ENCODE measurements around the gene PLXNA4.

PLXNA4 gene

DNA sequence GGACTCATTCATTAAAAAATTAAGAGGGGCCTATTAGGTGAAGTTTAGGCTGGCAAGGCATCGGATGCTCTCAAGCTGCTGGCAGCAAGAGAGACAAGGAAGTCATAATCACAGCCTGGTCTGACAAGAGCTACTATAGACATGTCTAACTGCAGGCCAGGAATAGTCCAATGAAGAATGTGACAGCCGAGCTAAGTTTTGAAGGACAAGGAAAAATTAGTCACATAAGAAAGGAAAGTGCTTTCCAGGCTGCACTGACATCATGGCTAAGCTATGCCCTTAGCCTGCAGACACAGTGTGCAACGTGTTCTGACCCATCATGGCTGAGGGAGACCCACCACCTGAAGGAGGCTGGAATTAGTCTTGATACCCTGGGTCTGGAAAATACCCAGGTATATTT is 281.1 kb downstream of the PLXNA4 start:
- DNase-seq = no peak

DNA sequence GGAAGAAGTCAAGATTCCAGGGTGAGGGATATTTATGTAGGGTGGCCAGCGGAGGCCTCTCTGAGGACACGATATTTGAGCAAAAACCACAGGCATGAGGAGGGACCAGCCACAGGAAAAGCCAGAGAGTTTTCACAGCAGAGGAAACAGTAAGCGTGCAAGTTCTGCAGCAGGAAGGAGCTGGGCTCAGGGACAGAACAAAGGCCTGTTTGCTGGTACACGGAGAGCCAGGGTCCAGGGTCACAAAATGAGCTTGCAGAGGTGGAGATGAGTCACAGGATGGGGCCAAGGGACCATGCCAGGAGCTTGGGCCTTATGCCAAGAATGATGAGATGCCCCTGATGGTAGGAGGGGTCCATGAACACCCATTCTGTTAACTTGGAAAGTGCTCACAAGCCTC is 283.5 kb downstream of the PLXNA4 start:
- no peak for DNase-seq

DNA sequence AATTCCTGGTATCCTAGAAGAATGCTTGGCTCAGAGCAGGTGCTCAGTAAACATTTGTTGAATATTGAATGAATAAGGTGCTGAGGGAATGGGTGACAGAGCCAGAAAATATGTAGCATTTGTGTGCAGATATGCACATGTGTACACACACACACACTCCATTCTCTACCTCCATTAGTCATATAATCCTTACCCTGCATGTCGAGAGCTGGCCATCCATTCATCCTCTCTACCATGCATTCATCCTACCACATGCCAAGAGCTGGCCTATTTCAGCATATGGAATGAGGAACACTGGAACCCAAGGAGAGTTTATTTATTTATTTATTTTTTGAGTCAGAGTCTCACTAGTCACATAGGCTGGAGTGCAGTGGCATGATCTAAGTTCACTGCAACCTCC is 284.8 kb downstream of the PLXNA4 start:
- DNase-seq = no peak

DNA sequence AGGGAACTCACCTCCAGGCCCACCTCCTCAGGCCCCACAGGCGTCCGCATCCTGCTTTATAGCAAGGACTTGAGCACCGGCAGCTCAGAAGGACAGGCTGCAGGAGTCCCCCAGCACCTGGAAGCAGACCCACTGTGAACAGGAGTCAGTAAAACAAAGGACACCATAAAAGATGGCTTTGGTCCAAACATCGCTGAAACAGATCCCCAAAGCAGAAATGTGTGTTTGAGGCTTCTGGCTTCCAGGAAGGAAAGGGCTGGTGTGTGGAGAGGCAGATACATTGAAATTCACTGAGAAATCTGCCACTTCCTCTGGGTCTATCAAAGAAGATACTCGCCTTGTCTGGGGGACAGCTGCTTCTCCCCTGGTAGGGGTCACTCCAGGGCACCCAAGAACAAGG is 286.2 kb downstream of the PLXNA4 start:
- no peak for DNase-seq

DNA sequence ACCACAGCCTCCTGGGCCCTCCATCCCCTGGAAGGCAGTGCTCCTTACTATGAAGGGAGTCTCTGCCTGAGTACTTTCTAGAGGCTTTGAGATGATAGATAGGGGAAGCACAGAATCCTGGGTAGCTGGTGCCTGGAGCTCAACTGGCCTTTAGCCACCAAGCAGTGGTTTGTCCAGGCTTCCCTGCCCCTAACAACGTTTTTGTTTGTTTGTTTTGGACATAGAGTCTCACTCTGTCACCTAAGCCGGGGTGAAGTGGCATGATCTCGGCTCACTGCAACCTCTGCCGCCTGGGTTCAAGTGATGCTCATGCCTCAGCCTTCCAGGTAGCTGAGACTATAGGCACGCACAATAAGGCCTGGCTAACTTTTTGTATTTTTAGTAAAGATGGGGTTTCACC is 289.4 kb downstream of the PLXNA4 start:
- DNase-seq = no peak

DNA sequence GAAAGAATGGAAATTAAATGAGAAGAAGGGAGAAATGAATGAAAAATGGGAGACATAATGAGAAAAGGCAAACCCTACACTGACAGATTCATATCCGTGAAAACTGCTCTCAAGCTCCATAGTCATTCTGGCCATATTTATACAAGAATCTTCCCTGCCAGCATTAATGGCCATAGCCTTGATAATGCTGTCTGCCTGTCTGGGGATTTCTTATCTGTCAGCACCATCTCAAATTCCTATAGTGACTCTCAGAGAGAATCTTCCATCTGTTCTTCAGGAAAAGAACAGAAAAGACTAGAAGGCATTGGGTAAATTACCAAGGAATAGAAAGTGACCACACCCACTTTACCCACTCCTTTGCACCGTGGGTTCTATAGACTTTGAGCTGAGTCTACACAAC is 295.9 kb downstream of the PLXNA4 start:
- DNase-seq = no peak

DNA sequence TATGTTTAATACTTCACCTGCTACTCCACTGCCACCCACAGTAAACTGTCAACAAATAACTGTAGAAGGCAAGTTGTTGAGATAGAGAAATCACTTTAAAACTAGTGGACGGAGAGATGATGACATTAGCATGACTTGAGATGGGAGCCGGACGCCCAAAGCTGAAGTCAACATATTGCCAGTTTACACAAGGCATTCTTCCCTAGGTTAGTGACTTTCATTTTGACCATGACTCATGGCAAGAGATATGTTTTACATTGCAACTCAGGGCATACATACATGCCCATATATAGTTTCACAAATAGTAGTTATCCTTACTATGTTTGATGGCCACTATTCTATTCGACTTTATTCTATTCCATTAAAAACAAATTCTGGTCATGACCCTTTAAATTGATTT is 296.6 kb downstream of the PLXNA4 start:
- no peak for DNase-seq

DNA sequence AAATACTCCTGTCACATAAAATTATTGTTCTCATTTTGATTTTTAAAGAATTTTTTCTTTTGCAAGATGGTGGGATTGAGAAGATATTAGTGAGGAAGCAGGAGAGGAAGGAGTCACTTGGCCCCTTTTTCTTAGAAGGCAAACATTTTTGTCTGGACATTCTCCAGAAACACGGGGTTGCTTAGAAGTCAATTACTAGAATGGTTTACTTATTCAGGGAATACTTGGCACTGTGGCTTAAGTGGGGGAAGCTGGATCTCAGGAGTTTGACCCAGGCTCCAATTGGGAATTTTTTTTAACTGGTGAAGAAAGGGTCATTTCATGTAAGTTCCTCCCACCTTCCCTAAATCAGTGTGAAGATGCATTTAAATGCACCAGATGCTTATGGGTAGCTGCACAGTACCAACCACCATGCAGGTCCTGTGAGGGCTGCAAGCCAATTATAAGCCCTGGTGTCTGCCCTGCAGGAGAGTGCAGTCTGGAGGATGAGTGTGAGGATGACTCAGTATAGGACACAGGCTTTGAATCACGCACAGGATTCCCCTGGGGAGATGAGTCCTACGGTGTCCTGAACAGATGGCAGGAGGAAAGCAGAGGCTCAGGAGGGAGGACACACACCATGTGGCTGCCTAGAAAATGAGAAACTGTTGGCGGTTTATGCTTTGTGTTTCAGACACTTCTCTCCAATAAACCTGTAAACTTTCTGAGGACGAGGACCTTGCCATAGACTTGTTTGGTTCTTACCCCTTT is 299.1 kb downstream of the PLXNA4 start:
- no peak for DNase-seq

DNA sequence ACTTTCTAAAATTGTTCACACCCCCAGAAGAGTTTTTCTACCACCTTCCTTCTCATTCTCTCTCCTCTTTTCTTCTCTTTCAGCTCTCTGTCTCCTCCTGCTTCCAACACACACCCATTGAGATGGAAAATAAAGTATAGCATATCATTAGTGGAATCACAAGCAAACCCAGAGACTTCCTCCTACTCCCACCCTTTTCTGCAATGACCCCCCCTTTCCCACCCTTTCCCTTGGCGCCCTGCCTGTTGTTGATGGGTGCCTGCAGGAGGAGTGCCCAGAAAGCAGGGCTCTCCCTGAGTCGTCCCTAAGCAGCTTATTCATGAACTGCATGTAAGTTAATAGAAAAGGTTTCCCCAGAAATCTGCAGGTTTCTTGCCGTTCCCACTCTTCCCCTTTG is 300.0 kb downstream of the PLXNA4 start:
- DNase-seq = no peak

DNA sequence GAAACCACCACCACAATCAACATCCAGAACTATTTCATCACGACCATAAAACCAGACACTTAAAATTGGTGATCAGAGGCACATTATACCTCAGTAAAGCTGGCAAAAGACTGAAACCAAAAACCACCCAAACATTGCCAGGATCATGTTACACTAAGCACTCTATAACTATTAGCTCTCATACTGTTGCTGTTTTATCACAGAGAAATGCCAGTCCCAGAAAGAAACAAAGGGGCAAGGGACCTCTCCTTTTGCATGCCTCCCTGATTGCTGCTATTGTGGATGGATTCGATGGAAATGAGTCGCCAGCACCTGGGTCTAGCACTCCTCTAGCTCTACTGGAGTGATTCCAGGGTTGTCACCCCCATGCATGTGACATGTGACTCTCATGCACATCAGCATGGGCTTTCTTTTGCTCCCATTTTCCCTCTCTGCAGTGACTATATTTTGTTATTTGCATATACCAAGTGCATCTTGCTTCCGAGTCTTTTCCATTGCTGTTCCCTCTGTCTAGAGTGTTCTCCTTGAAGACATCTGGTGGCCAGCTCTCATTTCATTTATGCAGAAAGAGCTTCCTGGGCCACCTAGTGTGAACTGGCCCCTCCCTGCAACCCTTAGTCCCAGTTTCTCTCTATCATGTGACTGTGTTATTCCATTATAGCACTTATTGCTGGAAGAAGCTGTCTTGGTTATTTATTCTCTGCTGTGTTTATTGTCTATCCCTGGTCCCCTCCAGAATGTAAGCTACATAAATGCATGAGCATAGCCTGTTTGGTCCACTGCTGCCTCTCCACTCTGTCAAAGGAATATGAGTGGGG is 300.6 kb downstream of the PLXNA4 start:
- no peak for DNase-seq

DNA sequence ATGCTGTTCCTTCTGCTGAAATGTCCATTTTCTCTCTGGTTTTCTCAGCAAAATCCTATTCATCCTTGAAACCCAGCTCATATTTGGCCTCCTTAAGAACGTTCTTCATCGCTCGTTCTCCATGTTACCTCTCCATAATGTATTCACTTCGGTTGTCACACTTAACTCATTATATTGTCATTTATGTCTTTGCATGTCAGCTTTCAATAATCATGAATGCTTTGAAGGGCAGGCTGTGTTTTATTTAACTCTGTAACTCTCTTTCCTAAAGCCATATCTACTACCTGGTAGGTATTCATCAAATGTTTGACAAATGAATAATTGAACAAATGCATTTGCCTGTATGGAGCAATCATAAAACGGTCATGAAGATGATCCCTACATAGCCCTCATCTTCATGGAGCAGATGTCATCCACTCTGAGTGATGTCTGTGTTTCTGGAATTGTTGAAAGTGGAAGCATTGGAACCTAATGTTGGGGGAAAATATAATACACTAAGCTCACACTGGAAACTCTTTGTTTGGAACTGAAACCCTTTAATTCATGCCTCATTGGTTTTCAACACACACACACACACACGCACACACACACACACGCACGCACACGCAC is 303.4 kb downstream of the PLXNA4 start:
- DNase-seq = no peak

DNA sequence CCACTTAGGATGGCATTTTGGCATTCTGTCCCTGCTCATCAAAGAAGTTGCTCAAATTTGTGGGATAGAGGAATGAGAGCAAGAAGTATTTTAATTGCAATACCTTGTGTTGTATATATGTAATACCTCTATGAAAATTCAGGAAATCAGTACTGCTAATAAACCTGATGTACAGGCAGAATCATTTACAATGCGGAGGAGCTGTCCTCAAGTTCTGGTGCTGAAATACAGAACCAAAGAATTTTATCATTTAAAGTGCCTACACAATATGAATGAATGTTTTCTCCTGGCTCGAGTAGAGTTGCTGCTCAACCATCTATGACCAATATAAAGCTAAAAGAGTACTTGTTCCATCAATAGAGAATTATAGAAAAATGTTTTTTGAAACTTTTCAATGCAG is 305.8 kb downstream of the PLXNA4 start:
- DNase-seq = no peak

DNA sequence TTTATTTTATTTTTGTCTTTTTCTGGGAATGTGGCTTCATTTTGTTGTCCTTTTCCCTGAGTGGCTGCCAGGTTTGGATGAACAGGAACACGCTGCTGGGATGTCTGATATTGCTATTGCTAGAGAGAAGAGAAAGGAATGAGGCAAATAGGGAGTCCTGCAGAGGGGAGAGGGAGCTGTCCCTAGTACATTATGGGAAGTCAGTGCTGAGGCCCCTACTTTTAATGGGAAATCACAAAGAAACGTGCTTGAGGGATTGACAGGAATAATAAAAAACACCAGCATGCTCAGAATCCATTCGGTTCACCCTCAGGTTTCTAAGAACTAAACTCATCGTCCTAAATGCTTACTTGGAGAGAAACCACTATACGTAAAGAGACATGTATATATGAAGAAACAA is 306.6 kb downstream of the PLXNA4 start:
- no peak for DNase-seq

DNA sequence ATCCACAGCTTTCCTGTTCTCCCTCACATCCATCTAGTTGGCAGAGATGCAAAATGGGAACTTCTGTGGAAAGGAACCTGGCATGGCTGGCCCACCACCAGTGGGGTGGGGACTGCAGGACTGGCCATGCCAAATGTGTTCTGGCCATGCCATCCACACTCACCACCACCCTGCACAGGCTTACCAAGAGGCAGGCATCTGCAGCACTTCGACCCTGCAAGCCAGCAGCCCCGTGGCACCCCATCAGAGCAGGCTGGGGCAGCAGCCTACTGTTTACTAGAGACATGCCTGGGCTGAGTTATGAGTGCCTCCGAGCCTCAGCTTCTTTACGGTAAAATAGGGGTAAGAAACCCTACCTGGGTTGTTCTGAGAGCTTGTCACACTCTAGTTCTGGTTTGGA is 313.1 kb downstream of the PLXNA4 start:
- DNase-seq = no peak

DNA sequence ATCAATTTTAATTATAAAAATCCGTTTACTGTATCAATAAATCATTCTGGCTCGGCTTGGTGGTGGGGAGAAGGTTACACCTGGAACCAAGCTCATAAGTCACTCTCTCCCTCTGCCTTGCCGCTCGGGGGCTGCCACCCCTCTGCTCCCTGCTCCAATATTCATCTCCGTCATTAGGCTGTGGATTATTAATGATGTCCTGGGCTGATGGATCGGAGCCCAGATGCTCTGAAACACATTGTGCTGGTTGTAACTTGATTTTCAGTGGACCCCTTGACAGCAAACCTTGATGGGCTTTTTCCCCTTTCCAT is 314.2 kb downstream of the PLXNA4 start:
- DNase-seq = no peak

DNA sequence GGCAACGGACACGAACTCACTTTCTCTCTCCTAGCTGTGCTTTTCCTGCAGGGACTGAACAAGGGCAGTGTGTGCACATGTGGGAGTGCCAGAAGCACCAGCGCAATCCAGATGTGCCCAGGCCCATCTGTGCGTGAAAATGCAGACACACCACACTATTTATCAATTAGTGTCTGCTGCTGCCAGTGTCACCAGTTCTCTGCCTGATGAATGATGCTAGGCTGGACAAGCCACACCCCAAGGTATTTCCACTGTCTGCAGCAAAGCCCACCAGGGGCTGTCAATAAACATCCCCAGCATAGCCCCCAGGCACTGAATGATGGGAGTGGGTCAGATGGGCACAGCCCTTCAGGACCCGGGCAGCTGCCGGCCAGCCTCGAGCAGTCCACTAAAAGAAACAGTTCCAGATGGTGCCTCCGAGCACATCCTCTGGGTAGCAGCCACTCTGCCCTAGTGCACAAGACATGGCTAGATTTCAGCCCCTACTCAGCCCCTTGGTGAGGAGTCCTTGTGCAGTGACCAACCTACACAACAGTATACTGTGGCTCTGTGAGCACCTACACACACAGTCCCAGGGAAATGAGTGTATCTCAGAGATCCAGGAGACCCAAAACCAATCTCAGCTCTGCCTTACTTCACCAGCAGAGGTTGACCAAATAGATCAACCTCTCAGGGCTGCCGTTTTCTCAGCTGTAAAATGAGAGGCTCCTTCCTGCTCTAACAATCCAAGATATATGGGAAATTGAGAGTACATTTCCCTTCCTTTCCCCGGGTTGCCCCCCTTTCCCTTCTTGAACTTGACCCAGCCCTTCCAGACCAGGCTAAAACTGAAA is 314.7 kb downstream of the PLXNA4 start:
- DNase-seq = no peak

DNA sequence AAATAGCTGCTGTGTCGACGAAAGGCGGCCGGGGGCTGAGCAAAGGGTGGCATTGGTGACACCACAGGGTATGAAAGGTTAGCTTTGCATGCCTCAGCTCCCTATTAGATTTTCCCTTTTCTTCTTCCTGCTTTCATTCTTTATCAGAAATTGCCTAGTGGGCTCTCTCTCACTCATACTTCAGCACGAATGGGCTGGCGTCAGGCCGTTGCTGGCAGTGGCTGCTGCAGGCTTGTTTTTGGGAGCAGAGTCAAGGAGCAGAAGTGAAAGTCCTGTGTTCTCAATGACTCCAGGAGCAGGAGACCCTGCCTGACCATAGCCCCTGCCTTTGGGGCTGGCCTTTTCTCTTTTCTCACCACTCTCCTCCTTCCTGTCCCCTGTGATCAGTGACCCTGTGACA is 318.0 kb downstream of the PLXNA4 start:
- DNase-seq = no peak

DNA sequence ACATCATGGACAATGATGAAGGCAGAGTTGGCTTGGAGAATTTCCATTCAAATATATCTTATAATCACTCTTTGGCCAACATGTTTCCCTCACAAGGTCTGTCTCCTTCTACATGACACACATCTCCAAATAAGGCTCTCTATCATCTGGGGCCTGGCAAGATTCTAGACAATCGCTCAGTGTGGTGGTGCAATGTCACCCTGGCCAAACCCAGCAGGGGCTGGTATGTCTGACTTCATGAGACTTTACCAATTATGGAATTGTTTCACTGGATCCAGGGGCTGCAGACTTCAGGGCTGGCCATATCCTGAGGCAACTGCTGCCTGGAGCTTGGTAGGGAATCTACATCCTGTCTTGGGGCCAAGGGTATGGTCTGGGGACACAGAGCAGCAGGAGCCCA is 319.0 kb downstream of the PLXNA4 start:
- DNase-seq = no peak

DNA sequence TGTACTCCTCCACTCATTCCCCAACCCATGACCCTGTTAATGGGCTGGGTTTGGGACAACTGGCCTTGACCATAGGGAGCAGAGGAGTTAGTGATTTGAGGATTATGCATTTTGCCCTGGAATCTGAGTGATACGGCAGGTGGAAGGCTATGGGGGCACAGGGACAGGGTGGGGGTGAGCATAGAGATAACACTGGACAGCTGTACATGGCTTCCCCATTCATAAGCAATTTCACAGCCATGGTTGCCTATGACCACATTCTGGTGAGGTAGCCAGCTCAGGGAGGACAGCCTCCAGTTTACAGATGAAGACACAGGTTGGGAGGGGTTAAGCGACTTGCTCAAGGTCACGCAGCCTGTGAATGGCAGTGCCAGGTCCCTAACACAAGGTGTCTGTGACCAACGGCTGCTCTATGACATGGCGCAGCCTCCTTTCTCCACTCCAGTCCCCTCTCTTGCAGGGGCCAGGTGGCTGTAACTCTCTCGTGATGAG is 319.5 kb downstream of the PLXNA4 start:
- DNase-seq = no peak

DNA sequence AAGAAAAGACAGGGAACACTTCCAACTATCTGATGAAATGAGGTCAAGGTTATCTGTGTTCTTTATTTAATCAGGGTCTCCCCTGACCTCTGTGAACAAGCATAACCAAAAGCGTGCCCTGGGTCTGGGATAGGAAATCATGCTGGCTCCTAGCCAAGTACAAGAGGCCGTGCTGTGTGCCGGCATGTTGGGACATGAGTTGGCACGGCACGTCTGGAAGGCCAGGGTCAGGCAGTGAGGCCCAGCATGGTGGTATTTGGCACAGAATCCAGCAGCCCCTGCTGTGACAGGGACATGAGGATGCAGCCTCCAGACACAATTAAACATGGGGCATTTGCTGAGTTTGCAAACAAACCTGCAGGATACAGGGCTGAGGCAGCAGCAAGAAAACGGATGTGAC is 320.4 kb downstream of the PLXNA4 start:
- no peak for DNase-seq

DNA sequence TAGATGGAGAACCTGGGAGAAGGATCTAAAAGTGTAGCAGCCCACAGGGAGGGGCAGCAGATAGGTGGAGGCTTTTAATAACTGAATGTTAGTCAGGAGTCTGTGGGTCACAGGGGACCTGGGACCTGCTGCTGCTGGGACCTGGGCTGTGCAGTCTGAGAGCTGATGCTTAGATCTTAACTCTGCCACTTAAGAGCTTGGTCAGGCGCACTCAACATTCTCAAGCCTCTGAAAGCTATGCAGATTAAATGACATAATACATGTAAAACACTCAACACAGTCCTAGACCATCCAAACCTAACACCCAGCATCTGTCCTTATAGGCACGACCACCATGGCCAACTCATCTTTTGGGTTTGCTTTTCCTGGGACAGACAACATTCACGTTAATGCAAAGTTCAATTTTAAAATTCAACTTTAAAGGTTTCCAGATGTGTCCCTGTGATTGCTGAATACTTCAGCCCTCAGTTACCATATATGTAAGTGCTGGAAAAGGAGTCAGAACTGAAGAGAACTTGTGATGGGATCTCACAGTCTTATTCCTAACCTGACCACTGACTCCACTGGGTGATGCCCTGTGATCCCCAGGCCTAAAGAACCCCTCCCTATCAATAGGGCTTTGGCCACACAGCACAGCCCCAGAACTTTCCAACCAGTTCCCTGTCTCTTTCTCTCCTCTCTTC is 321.0 kb downstream of the PLXNA4 start:
- DNase-seq = no peak

DNA sequence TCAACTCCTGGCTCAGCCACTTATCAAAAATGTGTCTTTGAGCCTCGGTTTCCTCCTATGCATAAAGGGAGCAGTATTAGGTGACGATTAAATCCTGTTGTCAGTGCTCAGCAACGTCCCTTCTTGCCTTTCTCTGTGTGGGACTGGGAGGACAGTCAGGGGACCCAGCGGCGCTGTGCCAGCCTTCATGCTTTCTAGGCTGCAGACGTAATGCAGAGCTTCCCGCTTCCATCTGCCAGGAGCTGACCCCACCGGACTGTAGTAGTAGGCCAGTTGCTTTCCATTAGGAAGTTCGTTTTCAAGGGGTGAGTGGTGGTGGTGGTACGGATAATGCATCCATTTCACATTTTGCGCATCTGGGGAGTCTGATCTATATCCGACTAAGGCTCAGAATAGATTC is 321.8 kb downstream of the PLXNA4 start:
- no peak for DNase-seq

DNA sequence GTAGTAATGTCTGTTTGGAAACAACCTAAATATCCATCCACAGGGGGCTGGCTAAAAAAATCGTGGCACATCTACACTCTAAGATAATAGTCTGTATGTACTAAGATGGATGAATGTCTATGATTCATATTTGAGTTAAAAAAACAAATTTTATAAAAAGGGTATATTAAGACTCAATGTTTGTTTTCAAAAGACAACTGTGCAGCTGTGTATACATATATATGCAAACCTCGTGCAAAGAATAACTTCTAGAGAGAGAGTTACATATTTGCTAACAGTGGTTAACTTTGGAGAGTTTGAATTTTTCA is 323.5 kb downstream of the PLXNA4 start:
- no peak for DNase-seq

Data from kidney glomerular epithelial cell (primary cell).